LHCN-M2 (cell line): ENCODE measurements around the gene PCDHB10. TPM values are rescaled to one million over a fixed set of nuclear protein-coding genes. Genes with fewer than 3 reads are reported as not detected.
"Not testable (repeated sequence)": the region's sequence is repeated elsewhere in the genome, so short reads cannot be mapped to it uniquely, and the experiment has no call there.

Experiments
- DNase-seq: peaks from one replicate; pipeline ENCODE4 v3.0.0-alpha.2; 2012; ENCODE audit warnings: low read depth
- polyA plus RNA-seq: library from polyadenylated mRNA; unstranded; fragments of >200 nt; gene quantifications from one replicate; pipeline ENCODE4 v1.2.1, GENCODE V29; 2012; ENCODE audit warnings: missing spikeins
- total RNA-seq: library from RNA; depleted of rRNA; stranded (reverse); fragments of >200 nt; gene quantifications from 2 replicates; pipeline ENCODE4 v1.2.3, GENCODE V29; 2014; rRNA removed

PCDHB10 gene
- total RNA-seq = 2.4 and 2.8 TPM in 2 replicates
- 1.5 TPM for polyA plus RNA-seq

GRCh38 chr5:141192110-141192725, at the start of gene PCDHB10:
Gene PCDHB10 (plus strand): TSS chr5:141192353. CDS start chr5:141192553, 200 bp downstream.
- DNase-seq = peak; percentile 26

GRCh38 chr5:141149812-141150211, 42.3 kb upstream of the PCDHB10 start, which contains the start of gene PCDHB6:
Gene PCDHB6 (plus strand): TSS chr5:141150057. CDS start chr5:141150258, 201 bp downstream.
- DNase-seq = peak; percentile 45

GRCh38 chr5:141150224-141150992, 41.7 kb upstream of the PCDHB10 start:
- no peak for DNase-seq

- no peak for DNase-seq
Measured at GRCh38 chr5:141150993-141151325, 41.2 kb upstream of the PCDHB10 start.

- not testable (repeated sequence) for DNase-seq
Measured at GRCh38 chr5:141151632-141152031, 40.5 kb upstream of the PCDHB10 start.

- not testable (repeated sequence) for DNase-seq
Measured at GRCh38 chr5:141152096-141152495, 40.1 kb upstream of the PCDHB10 start.

GRCh38 chr5:141155540-141156374, 36.4 kb upstream of the PCDHB10 start:
- peak; percentile 31 for DNase-seq

GRCh38 chr5:141157356-141157755, 34.8 kb upstream of the PCDHB10 start:
- not testable (repeated sequence) for DNase-seq

- not testable (repeated sequence) for DNase-seq
Measured at GRCh38 chr5:141157901-141158300, 34.3 kb upstream of the PCDHB10 start.

GRCh38 chr5:141172381-141173204, 19.6 kb upstream of the PCDHB10 start, which contains the start of gene PCDHB7:
Gene PCDHB7 (plus strand): TSS chr5:141172644. CDS start chr5:141172836, 192 bp downstream.
- peak; percentile 73 for DNase-seq

- not testable (repeated sequence) for DNase-seq
Measured at GRCh38 chr5:141174291-141175104, 17.7 kb upstream of the PCDHB10 start.

GRCh38 chr5:141175933-141176332, 16.2 kb upstream of the PCDHB10 start:
- DNase-seq = no peak

- DNase-seq = peak; percentile 61
Measured at GRCh38 chr5:141177577-141178191, 14.5 kb upstream of the PCDHB10 start, which contains the start of gene PCDHB8. Gene PCDHB8 (plus strand): TSS chr5:141177790. CDS start chr5:141178035, 245 bp downstream.

- DNase-seq = not testable (repeated sequence)
Measured at GRCh38 chr5:141179371-141179770, 12.8 kb upstream of the PCDHB10 start.

GRCh38 chr5:141179876-141180275, 12.3 kb upstream of the PCDHB10 start:
- not testable (repeated sequence) for DNase-seq

GRCh38 chr5:141180313-141180712, 11.8 kb upstream of the PCDHB10 start:
- no peak for DNase-seq

- DNase-seq = peak; percentile 82
Measured at GRCh38 chr5:141182248-141182647, 9.9 kb upstream of the PCDHB10 start, which contains the start of gene PCDHB16. Gene PCDHB16 (plus strand): TSS chr5:141182387. CDS start chr5:141182560, 173 bp downstream.

GRCh38 chr5:141184117-141184855, 7.9 kb upstream of the PCDHB10 start:
- DNase-seq = not testable (repeated sequence)
